NCI-H446 treated with DMSO at 0.1 percent for 48 hours (cell line): ENCODE results near the gene DYRK2.

Source experiments
- DNase-seq: peaks from one replicate; lab custom pipeline; 2025; lab: John Stamatoyannopoulos, UW

DYRK2 gene

DNA sequence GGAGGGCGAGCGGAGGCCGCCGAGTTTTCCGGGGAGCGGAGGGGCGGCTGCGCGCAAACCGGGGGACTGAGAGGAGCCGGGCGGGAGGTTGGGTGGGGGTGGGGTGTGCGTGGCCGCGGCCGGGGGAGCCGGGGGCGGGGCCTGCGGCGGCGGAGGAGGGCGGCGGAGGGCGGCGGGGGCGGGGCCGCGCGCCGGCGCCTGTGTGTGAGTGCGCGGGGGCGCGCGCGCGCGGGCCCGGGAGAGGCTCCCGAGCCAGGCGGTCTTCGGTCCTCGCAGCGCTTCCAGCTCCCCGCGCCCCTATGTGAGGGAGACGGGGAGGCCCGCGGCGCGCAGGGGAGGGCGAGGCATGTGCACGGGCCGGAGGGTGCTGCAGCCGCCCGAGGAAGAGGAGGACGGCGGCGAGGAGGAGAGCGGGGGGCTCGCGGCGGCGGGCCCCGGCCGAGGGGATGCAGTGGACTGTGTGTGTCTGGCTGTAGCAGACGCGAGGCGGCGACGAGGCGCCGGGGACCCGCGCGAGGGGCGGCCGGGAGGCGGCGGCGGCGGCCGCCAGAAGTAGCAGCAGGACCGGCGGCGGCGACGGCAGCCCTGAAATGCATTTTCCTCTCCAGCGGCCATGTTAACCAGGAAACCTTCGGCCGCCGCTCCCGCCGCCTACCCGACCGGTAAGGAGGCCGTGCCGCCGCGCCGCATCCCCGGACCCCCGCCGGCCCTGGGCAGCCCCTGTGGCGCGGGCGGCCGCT lies at the start of gene DYRK2:
Gene DYRK2, plus strand, starts transcription at position 225 of the 740 bp plus-strand sequence. Its CDS starts 389 bp downstream, at position 614.
- peak; percentile 58 for DNase-seq

DNA sequence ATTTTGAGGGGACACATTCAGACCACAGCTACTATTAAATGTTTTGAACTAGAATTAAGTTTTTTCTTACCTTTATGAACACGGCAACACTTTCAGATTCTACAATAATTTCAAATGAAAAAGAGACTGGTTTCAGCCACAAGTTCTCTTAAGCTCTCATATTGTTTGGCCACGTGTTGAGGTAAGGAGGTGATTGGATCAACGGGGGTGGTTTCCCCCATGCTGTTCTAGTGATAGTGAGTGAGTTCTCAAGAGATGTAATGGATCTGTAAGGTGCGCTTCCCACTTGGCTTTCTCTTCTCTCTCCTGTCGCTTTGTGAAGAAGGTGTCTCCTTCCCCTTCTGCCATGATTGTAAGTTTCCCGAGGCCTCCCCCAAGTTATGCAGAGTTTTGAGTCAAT lies 48.9 kb upstream of the DYRK2 start:
- DNase-seq = no peak

GRCh38 chr12:67601126-67601525 lies 47.4 kb upstream of the DYRK2 start:
- DNase-seq = no peak

DNA sequence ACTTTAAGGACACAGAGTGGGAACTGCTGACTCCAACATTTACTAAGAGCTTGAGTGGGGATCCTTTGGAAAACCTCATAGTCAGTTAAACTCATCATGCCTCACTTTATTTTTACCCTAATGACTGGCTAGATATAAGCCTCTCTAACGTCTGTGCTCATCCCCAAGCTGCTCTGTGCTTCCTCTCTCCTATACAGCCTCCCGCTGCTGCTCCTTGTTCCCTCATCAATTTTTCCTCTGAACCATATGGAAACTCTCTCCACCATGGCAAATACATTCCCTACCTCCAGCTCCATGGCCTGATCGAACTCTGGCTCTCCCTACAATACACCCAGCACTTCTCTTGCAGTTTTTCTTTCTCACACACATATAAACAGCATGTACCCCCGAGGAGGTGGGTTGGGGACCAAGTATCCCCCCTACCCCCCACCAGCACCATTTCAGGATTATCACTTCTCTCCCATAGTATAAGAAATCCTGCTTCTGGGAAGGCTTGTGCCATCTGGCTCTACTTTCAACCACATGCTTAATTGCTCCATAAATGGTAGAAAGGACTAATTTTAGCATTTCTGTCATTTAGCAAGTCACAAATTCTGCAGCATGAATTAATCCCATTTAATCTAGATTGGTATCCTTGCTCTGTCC lies 39.2 kb upstream of the DYRK2 start:
- peak; percentile 22 for DNase-seq

- DNase-seq = no peak
Observed at GRCh38 chr12:67613040-67613439, 35.5 kb upstream of the DYRK2 start.

GRCh38 chr12:67617629-67618028 lies 30.9 kb upstream of the DYRK2 start:
- no peak for DNase-seq

GRCh38 chr12:67618303-67618702 lies 30.2 kb upstream of the DYRK2 start:
- no peak for DNase-seq

- no peak for DNase-seq
Observed at GRCh38 chr12:67621112-67621511, 27.4 kb upstream of the DYRK2 start.

GRCh38 chr12:67621926-67622325 lies 26.6 kb upstream of the DYRK2 start:
- no peak for DNase-seq

DNA sequence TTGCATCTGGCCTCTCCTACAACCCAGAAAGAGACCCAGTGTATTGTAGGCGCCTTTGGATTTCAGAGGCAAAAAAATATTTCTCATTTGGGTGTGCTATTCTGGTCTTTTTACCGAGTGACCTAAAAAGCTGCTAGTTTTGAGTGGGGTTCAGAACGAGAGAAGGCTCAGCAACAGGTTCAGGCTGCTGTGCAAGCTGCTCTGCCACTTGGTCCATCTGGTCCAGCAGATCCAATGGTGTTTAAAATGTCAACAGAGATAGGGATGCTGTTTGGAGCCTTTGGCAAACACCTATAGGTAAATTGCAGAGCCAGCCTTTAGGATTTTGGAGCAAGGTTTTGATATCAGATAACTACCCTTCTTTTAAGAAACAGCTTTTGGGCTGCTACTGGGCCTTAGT lies 25.3 kb upstream of the DYRK2 start:
- no peak for DNase-seq

GRCh38 chr12:67624355-67624754 lies 24.2 kb upstream of the DYRK2 start:
- no peak for DNase-seq

DNA sequence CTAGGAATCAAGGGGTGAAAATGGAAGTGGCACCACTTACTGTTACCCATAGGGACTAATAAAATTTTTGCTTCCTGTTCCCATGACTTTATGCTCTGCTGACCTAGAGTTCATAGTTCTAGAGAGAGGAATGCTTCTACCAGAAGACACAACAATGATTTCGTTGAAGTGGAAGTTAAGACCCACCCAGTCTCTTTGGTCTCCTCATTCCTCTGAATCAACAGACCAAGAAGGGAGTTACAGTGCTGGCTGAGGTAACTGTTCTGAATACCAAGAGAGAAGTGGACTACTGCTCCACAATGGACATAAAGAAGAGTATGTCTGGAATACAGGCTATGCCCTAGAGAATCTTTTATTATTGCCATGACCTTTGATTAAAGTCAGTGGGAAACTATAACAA lies 23.5 kb upstream of the DYRK2 start:
- no peak for DNase-seq

GRCh38 chr12:67626156-67626555 lies 22.4 kb upstream of the DYRK2 start:
- no peak for DNase-seq

DNA sequence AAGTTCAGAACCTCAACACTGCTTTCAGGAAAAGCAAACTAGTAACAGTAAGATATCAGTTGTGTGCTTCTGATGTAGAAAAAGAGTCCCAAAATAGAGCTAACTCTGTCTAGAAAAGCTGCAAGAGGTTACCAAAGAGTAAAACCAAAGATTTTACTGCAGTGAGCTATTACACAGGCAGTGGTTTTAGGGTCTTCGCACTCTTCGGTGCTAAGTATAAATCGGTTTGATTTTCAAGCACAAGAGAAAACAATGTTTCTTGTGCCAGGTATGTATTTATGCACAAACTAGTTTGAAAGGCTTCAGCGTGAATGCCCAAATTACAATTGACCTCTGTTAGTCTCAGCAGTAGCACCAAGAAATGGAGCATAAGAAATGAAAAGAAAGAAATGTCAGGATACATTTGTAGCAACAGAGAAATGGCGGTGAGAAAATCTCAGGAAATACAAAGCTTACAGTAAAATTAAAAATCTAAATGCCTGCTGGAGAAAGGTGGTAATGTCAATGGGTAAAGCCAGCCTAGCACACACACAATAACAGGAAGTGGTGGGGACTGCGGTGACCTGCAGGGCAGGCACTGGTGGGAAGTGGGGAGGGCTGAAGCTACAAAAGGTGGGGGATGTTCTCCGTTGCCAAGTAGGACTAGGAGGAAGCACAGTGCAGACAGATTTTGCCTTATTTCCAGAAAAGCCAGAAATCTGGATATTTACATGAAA lies 18.0 kb upstream of the DYRK2 start:
- no peak for DNase-seq

DNA sequence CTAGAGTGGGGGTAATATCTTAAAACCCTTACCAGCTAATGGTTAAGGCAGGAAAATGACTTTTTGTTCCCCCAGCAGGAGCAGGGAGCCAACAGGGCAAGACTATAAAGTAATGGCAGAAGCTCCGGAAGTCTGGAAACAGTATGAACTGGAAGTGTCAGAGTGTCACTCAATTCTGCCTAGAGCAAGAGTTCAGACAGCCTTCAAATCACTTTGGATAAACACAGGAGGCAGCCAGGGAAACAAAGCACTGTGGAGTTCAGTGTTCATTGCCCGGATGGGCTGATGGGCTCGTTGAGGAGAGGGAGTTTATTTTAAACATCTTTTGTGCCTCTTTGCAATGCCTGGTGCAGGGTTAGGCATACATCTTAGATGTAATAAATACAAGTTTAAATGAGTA lies 16.5 kb upstream of the DYRK2 start:
- no peak for DNase-seq

- no peak for DNase-seq
Observed at GRCh38 chr12:67633024-67633610, 15.4 kb upstream of the DYRK2 start.

DNA sequence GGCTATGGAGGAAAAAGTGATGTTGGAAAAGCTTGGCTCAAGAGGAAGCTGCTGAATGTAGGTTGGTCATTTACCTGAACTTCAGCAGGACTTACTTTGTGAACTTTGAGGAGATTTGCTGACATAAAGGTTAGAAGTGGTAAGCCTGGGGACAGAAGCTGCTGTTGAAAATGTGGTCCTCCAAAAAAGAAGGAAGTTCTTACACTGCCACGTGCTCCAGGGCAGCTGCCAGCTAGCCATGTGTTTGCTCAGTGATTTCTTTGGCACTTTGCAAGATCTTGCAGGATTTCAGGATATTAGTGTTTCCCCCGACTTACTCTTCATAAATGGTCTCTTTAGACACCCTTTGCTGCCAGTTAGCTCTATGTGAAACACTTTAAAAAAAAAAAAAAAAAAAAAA lies 14.8 kb upstream of the DYRK2 start:
- DNase-seq = peak; percentile 25

DNA sequence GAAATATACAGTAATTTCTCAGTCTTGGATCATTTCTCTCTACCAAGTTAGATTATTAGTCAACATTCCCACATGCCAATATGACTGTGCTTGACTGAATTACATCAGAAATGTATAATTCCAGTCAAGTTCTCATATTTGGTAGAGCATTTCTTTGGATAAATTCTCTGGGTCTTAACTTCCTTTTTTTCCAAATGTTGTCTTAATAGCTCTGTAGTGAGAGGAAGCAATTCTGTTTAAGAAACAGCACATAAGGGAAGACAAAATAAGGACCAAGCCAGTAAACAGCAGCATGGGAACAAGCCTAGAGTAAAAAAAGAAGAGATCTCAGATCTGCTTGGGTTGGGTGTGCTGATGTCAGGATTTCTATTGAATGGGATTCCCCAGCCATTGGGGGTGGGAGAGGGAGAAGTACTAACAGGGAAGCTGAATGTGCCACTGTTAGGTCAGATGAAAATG lies 14.2 kb upstream of the DYRK2 start:
- DNase-seq = no peak

GRCh38 chr12:67637718-67638117 lies 10.8 kb upstream of the DYRK2 start:
- DNase-seq = no peak

DNA sequence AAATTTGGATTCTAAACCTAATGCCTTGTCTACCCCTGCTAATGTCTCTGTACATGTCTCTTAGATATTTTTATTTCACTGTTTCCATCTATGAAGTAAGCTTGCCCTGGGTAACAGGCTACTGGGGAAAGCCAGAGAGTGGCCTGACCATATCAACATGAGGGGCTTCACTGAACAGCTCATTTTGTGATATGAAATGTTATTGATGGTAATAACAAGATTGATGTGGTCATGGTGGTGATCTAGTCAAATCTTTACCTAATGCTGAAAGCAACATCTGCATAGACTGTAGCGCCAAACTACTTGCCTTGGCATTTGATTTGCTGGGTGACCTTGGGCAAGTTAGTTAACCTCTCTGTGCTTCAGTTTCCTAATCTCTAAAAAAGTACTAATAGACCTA lies 9.9 kb upstream of the DYRK2 start:
- no peak for DNase-seq

GRCh38 chr12:67640863-67641262 lies 7.7 kb upstream of the DYRK2 start:
- DNase-seq = no peak

DNA sequence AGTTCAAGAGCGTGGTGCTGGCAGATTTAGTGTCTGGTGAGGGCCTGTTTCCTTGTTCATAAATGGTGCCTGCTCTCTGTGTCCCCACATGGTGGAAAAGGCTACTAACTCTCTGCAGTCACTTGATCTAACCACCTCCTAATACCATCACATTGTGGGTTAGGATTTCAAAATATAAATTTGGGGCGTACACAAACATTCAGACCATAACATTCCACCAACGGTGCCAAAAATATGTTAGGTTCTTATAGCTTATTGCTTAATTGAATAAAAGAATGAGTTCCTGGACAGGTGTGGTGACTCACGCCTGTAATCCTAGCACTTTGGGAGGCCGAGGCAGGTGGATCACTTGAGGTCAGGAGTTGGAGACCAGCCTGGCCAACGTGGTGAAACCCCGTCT lies 3.4 kb upstream of the DYRK2 start:
- no peak for DNase-seq

GRCh38 chr12:67645601-67646000 lies 2.9 kb upstream of the DYRK2 start:
- no peak for DNase-seq
